Measurements from ENCODE around the gene KIF4A. TPM values are rescaled to one million over a fixed set of nuclear protein-coding genes. Genes with fewer than 3 reads are reported as not detected.

KIF4A gene
- total RNA-seq, 1 donor from 2014 or later, result 3.0 TPM

DNA sequence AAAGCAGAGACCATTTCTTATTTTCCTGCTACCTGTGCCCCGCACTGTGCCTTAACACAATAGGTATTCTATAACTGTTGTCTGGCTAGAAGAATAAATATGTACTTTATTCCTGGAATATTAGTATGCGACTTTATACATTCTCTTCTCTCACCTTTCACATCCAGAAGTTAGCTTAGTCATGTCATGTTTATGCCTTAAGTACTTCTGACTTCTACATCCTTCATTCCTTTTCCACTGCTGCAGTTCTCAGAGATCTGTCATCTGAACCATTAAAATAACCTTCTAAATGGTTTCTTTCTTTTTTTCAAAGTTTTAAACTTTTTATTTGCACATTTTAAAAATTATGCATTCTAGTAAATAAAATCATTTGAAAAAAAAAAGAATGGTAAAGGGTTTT is 34.4 kb downstream of the KIF4A start:
- no peaks in the 10 kb centered on the region for H3K4me1 Mint-ChIP-seq (ENCODE audit: low read depth, unreplicated experiment)

DNA sequence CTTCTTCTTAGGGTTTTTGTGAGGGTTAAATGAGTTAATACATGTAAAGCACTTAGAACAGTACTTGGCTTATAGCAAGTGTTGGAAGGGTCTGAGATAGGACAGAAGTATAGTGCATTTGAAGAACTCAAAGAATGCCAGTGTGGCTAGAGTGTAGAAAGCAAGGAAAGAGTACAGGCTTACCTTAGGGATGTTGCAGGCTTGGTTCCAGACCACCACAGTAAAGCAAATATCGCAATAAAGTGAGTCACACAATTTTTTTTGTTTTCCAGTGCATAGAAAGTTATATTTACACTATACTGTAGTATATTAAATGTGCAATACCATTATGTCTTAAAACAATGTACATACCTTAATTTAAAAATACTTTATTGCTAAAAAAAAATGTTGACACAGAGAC is 41.3 kb downstream of the KIF4A start:
- Mint-ChIP-seq H3K27me3 (ENCODE audit: low read depth, unreplicated experiment) (no peaks in the 10 kb centered on the region), H3K36me3 (ENCODE audit: low read depth, unreplicated experiment) (no peaks in the 10 kb centered on the region), H3K9me3 (ENCODE audit: unreplicated experiment) (no peaks in the 10 kb centered on the region), H3K4me3 (ENCODE audit: unreplicated experiment) (no peak overlapping the region), H3K4me1 (ENCODE audit: low read depth, unreplicated experiment) (no peaks in the 10 kb centered on the region), H3K27ac (ENCODE audit: unreplicated experiment) (no peak overlapping the region)
- Histone ChIP-seq H3K4me1 (ENCODE audit: insufficient read depth, low read length) (no peaks in the 10 kb centered on the region), H3K36me3 (ENCODE audit: insufficient read depth, low read length) (peaks cover 3% of the 10 kb centered on the region), H2AFZ (ENCODE audit: low read depth, low read length) (no peak overlapping the region), H3K79me2 (ENCODE audit: insufficient read depth, low read length) (peaks cover 6% of the 10 kb centered on the region), H4K20me1 (ENCODE audit: insufficient read depth, low read length) (no peaks in the 10 kb centered on the region), H3K9ac (ENCODE audit: low read length) (no peak overlapping the region), H3K27me3 (ENCODE audit: insufficient read depth, low read length) (no peaks in the 10 kb centered on the region), H3K4me3 (ENCODE audit: insufficient read depth, low read depth, low read length) (no peak overlapping the region), H3K27ac (ENCODE audit: low read depth, low read length) (no peak overlapping the region), H3K9me3 (ENCODE audit: insufficient read depth, low read depth, low read length) (no peaks in the 10 kb centered on the region), H3K4me2 (ENCODE audit: low read length) (no peak overlapping the region)
- peak; percentile 13 for DNase-seq (ENCODE audit: low read depth)
- FAIRE-seq, result peak; percentile 91
- TF ChIP-seq, protein P1, sequence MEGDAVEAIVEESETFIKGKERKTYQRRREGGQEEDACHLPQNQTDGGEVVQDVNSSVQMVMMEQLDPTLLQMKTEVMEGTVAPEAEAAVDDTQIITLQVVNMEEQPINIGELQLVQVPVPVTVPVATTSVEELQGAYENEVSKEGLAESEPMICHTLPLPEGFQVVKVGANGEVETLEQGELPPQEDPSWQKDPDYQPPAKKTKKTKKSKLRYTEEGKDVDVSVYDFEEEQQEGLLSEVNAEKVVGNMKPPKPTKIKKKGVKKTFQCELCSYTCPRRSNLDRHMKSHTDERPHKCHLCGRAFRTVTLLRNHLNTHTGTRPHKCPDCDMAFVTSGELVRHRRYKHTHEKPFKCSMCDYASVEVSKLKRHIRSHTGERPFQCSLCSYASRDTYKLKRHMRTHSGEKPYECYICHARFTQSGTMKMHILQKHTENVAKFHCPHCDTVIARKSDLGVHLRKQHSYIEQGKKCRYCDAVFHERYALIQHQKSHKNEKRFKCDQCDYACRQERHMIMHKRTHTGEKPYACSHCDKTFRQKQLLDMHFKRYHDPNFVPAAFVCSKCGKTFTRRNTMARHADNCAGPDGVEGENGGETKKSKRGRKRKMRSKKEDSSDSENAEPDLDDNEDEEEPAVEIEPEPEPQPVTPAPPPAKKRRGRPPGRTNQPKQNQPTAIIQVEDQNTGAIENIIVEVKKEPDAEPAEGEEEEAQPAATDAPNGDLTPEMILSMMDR (IDR thresholded peaks at IDR 0.05; ENCODE audit: insufficient read depth, low read depth, low read length), result no peak
- no peak for TF ChIP-seq EZH2 (IDR thresholded peaks at IDR 0.05; ENCODE audit: insufficient read depth, low read length)

More for the DNA sequence above, 34.4 kb downstream of the KIF4A start:
- H4K20me1 ChIP-seq (ENCODE audit: insufficient read depth, low read length), result no peaks in the 10 kb centered on the region
- H3K36me3 ChIP-seq (ENCODE audit: insufficient read depth, low read length), result no peaks in the 10 kb centered on the region
- no peak overlapping the region for H3K4me2 ChIP-seq (ENCODE audit: low read length)
- no peaks in the 10 kb centered on the region for H3K27me3 Mint-ChIP-seq (ENCODE audit: low read depth, unreplicated experiment)
- no peak overlapping the region for H3K9ac ChIP-seq (ENCODE audit: low read length)
- no peaks in the 10 kb centered on the region for H3K4me1 ChIP-seq (ENCODE audit: insufficient read depth, low read length)
- H3K27ac Mint-ChIP-seq (ENCODE audit: unreplicated experiment), result no peak overlapping the region
- H3K27ac ChIP-seq (ENCODE audit: low read depth, low read length), result no peak overlapping the region
- no peak overlapping the region for H3K4me3 ChIP-seq (ENCODE audit: insufficient read depth, low read depth, low read length)
- FAIRE-seq (peak; percentile 32), DNase-seq (ENCODE audit: low read depth) (peak; percentile 12)
- H3K27me3 ChIP-seq (ENCODE audit: insufficient read depth, low read length), result no peaks in the 10 kb centered on the region
- peaks cover 19% of the 10 kb centered on the region for H3K79me2 ChIP-seq (ENCODE audit: insufficient read depth, low read length)
- H3K9me3 ChIP-seq (ENCODE audit: insufficient read depth, low read depth, low read length), result no peaks in the 10 kb centered on the region
- H2AFZ ChIP-seq (ENCODE audit: low read depth, low read length), result no peak overlapping the region
- no peaks in the 10 kb centered on the region for H3K9me3 Mint-ChIP-seq (ENCODE audit: unreplicated experiment)
- no peaks in the 10 kb centered on the region for H3K36me3 Mint-ChIP-seq (ENCODE audit: low read depth, unreplicated experiment)
- H3K4me3 Mint-ChIP-seq (ENCODE audit: unreplicated experiment), result no peak overlapping the region
- TF ChIP-seq, protein P1 (IDR thresholded peaks at IDR 0.05; ENCODE audit: insufficient read depth, low read depth, low read length), result no peak
- no peak for TF ChIP-seq EZH2 (IDR thresholded peaks at IDR 0.05; ENCODE audit: insufficient read depth, low read length)

DNA sequence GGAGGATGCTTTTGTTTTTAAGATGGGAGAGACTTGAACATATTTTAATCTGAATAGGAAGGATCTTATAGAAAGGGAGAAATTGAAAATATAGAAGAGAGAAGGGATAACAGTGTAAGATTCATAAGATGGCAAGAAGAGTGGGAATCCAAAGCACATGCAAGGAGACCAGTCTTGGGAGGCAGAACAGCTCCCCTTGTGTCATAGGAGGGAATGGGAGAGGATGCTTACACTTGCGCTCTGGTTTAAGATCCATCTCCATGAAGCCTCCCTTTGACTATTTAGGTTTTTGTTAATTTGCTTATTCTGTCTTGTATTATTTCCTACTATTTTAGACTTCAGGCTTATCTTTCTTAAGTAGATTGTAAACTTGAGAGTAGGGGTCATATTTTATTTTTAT is 42.7 kb downstream of the KIF4A start:
- H3K36me3 ChIP-seq (ENCODE audit: insufficient read depth, low read length), result peaks cover 3% of the 10 kb centered on the region
- H3K4me2 ChIP-seq (ENCODE audit: low read length), result no peak overlapping the region
- no peaks in the 10 kb centered on the region for H3K36me3 Mint-ChIP-seq (ENCODE audit: low read depth, unreplicated experiment)
- no peak for FAIRE-seq
- no peak for DNase-seq (ENCODE audit: low read depth)
- TF ChIP-seq, protein P1 (IDR thresholded peaks at IDR 0.05; ENCODE audit: insufficient read depth, low read depth, low read length), result peak; percentile 12
- no peak for TF ChIP-seq EZH2 (IDR thresholded peaks at IDR 0.05; ENCODE audit: insufficient read depth, low read length)
- H3K79me2 ChIP-seq (ENCODE audit: insufficient read depth, low read length), result peaks cover 1% of the 10 kb centered on the region
- H3K4me3 ChIP-seq (ENCODE audit: insufficient read depth, low read depth, low read length), result no peak overlapping the region
- no peaks in the 10 kb centered on the region for H3K27me3 Mint-ChIP-seq (ENCODE audit: low read depth, unreplicated experiment)
- no peak overlapping the region for H3K27ac Mint-ChIP-seq (ENCODE audit: unreplicated experiment)
- no peak overlapping the region for H3K27ac ChIP-seq (ENCODE audit: low read depth, low read length)
- H3K9me3 ChIP-seq (ENCODE audit: insufficient read depth, low read depth, low read length), result no peaks in the 10 kb centered on the region
- H4K20me1 ChIP-seq (ENCODE audit: insufficient read depth, low read length), result no peaks in the 10 kb centered on the region
- H2AFZ ChIP-seq (ENCODE audit: low read depth, low read length), result no peak overlapping the region
- no peak overlapping the region for H3K9ac ChIP-seq (ENCODE audit: low read length)
- H3K4me3 Mint-ChIP-seq (ENCODE audit: unreplicated experiment), result no peak overlapping the region
- no peaks in the 10 kb centered on the region for H3K4me1 ChIP-seq (ENCODE audit: insufficient read depth, low read length)
- no peaks in the 10 kb centered on the region for H3K9me3 Mint-ChIP-seq (ENCODE audit: unreplicated experiment)
- H3K4me1 Mint-ChIP-seq (ENCODE audit: low read depth, unreplicated experiment), result no peaks in the 10 kb centered on the region
- H3K27me3 ChIP-seq (ENCODE audit: insufficient read depth, low read length), result no peaks in the 10 kb centered on the region

Measured in astrocyte (in vitro differentiated cells and primary cell).